NB4 (cell line): ENCODE results near the gene UFD1.

Experiments
- CTCF ChIP-seq: IDR thresholded peaks from one replicate; pipeline ENCODE4 v1.5.1; 2012; ENCODE audit warnings: low read depth, low read length
- MYC ChIP-seq: IDR thresholded peaks from 2 replicates; pipeline ENCODE4 v1.6.1; 2011; ENCODE audit warnings: low read depth, low read length
- POLR2A ChIP-seq: IDR thresholded peaks from 2 replicates; pipeline ENCODE4 v1.6.1; 2011; ENCODE audit warnings: mild to moderate bottlenecking; ENCODE audit not compliant: insufficient read length; ENCODE audit errors: extremely low read depth

DNA sequence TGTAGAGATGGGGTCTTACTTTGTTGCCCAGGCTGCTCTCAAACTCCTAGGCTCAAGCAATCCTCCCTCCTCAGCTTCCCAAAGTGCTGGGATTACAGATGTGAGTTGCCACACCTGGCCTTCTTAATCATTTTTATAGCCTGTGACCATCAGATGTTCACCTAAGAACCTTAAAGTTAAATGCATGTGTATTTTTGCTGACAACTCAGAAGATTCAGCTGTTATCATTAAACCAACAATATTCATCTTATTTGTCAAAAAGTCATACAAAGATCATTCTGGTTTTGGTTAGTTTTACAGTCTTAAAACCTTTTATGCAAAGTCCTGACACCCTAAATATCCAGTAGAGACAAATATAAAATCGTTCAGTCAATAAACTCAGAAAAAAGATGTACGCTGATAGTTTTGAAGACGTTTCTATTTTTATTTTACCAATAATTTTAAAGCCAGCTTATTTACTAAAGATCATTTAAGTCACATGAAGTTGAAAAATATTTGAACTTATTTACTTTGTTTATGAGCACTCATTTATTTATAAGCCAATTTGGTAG lies 23.0 kb upstream of the UFD1 start:
- no peak for TF ChIP-seq POLR2A
- TF ChIP-seq CTCF: no peak
- no peak for TF ChIP-seq MYC
